Measurements from ENCODE around the gene SAP25. TPM values are rescaled to one million over a fixed set of nuclear protein-coding genes. Genes with fewer than 3 reads are reported as not detected.

The SAP25 gene
- total and polyA plus RNA-seq, 2 of the 8 experiments (the other 6 are each of a cell fraction or from before 2014, with no cell fraction given): 3.6 to 5.8 TPM

DNA sequence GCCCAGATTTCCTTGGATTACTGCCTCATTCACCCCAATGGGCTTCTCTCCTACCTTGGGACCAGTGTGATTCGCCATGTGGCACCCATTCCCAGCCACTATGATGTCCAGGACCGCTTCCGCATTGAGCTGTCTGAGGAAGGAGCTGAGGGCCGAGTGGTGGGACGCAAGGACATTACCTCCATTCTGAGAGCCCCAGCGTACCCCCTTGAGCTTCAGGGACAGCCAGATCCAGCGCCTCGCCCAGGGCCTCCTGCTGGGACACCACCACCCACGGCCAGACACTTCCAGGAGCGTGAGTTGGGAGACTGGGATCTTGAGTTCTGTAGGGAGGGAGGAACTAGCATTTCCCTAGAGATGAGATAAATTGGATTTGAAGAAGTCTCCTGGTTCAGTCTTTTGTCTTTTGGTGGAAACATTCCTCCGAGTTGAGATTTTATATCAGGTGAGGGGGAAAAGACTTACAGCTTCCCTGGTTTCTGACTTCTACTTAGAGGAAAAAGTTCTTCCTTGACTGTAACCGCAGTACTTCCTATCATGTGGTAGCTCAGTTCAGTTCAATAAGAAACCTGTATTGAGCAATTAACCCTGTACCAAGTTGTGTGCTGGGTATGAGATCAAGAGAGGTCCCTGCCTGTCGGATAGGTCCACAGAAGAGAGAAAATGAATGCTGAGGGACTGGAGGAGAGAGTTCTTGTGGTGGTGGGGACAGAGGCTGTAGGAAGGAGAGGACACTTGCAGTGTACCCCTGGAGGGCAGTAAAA, 39.9 kb upstream of the SAP25 start (continued):
- TF ChIP-seq HDAC2 (IDR thresholded peaks at IDR 0.05; ENCODE audit: borderline replicate concordance in 1 of 2, low read depth in 2 of 2, low read length in 2 of 2) (no peak), TEAD4 (IDR thresholded peaks at IDR 0.05; ENCODE audit: low read depth, low read length) (no peak), MAFK (IDR thresholded peaks at IDR 0.05; ENCODE audit: low read depth, low read length) (no peak), CTCF (IDR thresholded peaks at IDR 0.05; ENCODE audit: control extremely low read depth in 1 of 3, insufficient read depth in 1 of 3, low read depth in 1 of 3, low read length in 3 of 3) (no peak)
